GM12878 (cell line): ENCODE results near the gene MACF1. TPM values are rescaled to one million over a fixed set of nuclear protein-coding genes. Genes with fewer than 3 reads are reported as not detected.

Experiments used
- ATAC-seq: fragments of 200-7000 bp; cut with Tn5 transposase; 3 replicates; pipeline ENCODE4 v1.9.1; 2020; ENCODE audit warnings: mild to moderate bottlenecking, moderate library complexity
- BruUV-seq: library from RNA; stranded (reverse); fragments of 400-500 nt; replicated peaks from 2 replicates; lab custom pipeline; 2021; lab: Mats Ljungman, UMichigan
- CTCF ChIA-PET: fragments of 300-600 bp; sonication (Branson Sonifier 250); formaldehyde crosslinking; extraction: SDS; loops from one replicate; lab custom pipeline; 2021; ENCODE audit warnings: inconsistent platforms; lab: Yijun Ruan, JAX
- POLR2A ChIA-PET: fragments of 350-600 bp; formaldehyde crosslinking; extraction: SDS; loops from one replicate; lab custom pipeline; 2021; ENCODE audit warnings: inconsistent platforms; lab: Charles Lee
- RAD21 ChIA-PET: fragments of 300-600 bp; sonication (Branson Sonifier 250); formaldehyde crosslinking; loops from one replicate; lab custom pipeline; 2023; ENCODE audit warnings: antibody characterized with exemption; ENCODE audit not compliant: unreplicated experiment; lab: Charles Lee
- SMC1A ChIA-PET: fragments of 300-600 bp; sonication (Branson Sonifier 250); formaldehyde crosslinking; loops from one replicate; lab custom pipeline; 2023; ENCODE audit not compliant: unreplicated experiment, uncharacterized antibody; lab: Charles Lee
- DNase-seq: peaks from one replicate; pipeline ENCODE4 v3.0.0-alpha.2; 2011; ENCODE audit warnings: low read depth, low spot score
- FAIRE-seq: peaks from 3 replicates; lab custom pipeline; 2011; peaks lifted over from hg19 to GRCh38; lab: Jason Lieb, UNC
- H2AFZ ChIP-seq: 2 replicates; pipeline ENCODE4 v1.6.0; 2011; ENCODE audit warnings: low read depth, low read length, control low read depth; ENCODE audit not compliant: control insufficient read depth
- H3K27ac ChIP-seq: 2 replicates; pipeline ENCODE4 v1.5.1; 2011; ENCODE audit warnings: control low read depth; ENCODE audit not compliant: control insufficient read depth, insufficient read depth
- H3K27me3 ChIP-seq, 2 experiments: replicated peaks in 1 of 2; 2 replicates each; pipeline versions ENCODE4 v1.6.0 to v1.6.1; 2011; ENCODE audit warnings: low read length in 1 of 2; ENCODE audit not compliant: control insufficient read depth in 2 of 2, insufficient read depth in 2 of 2
- H3K36me3 ChIP-seq, 2 experiments: 2 replicates each; pipeline ENCODE4 v1.5.1; 2011; ENCODE audit warnings: low read length in 1 of 2; ENCODE audit not compliant: control insufficient read depth in 2 of 2, insufficient read depth in 2 of 2
- H3K4me1 ChIP-seq: 2 replicates; pipeline ENCODE4 v1.6.1; 2011; ENCODE audit warnings: mild to moderate bottlenecking, low read length, moderate library complexity, mixed read lengths; ENCODE audit not compliant: control insufficient read depth, insufficient read depth
- H3K4me2 ChIP-seq: 2 replicates; pipeline ENCODE4 v1.6.0; 2011; ENCODE audit warnings: control low read depth; ENCODE audit not compliant: control insufficient read depth, insufficient read depth
- H3K4me3 ChIP-seq: fragments of 200-600 bp; sonication (generic); 2 replicates; pipeline ENCODE4 v1.5.1; 2016
- H3K79me2 ChIP-seq: 2 replicates; pipeline ENCODE4 v1.6.0; 2011; ENCODE audit warnings: low read length; ENCODE audit not compliant: control insufficient read depth, insufficient read depth
- H3K9ac ChIP-seq: 2 replicates; pipeline ENCODE4 v1.8.0; 2011; ENCODE audit warnings: low read length, control low read depth, mixed read lengths; ENCODE audit not compliant: control insufficient read depth, insufficient read depth
- H3K9me3 ChIP-seq: replicated peaks from 3 replicates; pipeline ENCODE4 v1.5.1; 2011; ENCODE audit warnings: mild to moderate bottlenecking, low read length; ENCODE audit not compliant: control insufficient read depth, insufficient read depth
- H4K20me1 ChIP-seq: 2 replicates; pipeline ENCODE4 v1.6.0; 2011; ENCODE audit not compliant: control insufficient read depth, insufficient read depth
- ATF7 ChIP-seq: fragments of 450-650 bp; IDR thresholded peaks from 2 replicates; pipeline ENCODE4 v1.6.1; 2016; ENCODE audit warnings: low read depth, mild to moderate bottlenecking
- CBX3 ChIP-seq: fragments of 200-600 bp; sonication (generic); IDR thresholded peaks from 2 replicates; pipeline ENCODE4 v1.6.1; 2016; ENCODE audit warnings: low read depth, borderline replicate concordance
- FOXK2 ChIP-seq: fragments of 450-650 bp; IDR thresholded peaks from 2 replicates; pipeline ENCODE4 v1.6.1; 2017; ENCODE audit warnings: mild to moderate bottlenecking, moderate library complexity
- IKZF1 ChIP-seq: fragments of 450-650 bp; conservative IDR thresholded peaks from 2 replicates; pipeline ENCODE4 v1.6.1; 2017; ENCODE audit warnings: antibody characterized with exemption, mild to moderate bottlenecking
- IKZF2 ChIP-seq, 2 experiments: fragments of 450-650 bp; IDR thresholded peaks; 2 replicates each; pipeline ENCODE4 v1.6.1; 2017; ENCODE audit warnings: mild to moderate bottlenecking in 2 of 2, moderate library complexity in 2 of 2
- IRF4 ChIP-seq: IDR thresholded peaks from 2 replicates; pipeline ENCODE4 v1.6.1; 2011; ENCODE audit warnings: low read depth, low read length
- KAT2A ChIP-seq: conservative IDR thresholded peaks from 2 replicates; pipeline ENCODE4 v1.6.1; 2011; ENCODE audit warnings: low read depth, low read length; ENCODE audit not compliant: control insufficient read depth
- NRF1 ChIP-seq: conservative IDR thresholded peaks from 2 replicates; pipeline ENCODE4 v1.6.1; 2011; ENCODE audit warnings: mild to moderate bottlenecking, low read depth, low read length, improper control_type of control experiment
- RAD21 ChIP-seq: IDR thresholded peaks from 2 replicates; pipeline ENCODE4 v1.6.1; 2011; ENCODE audit warnings: mild to moderate bottlenecking, low read depth, low read length, moderate library complexity; ENCODE audit not compliant: insufficient read depth
- SIN3A ChIP-seq: IDR thresholded peaks from 2 replicates; pipeline ENCODE4 v1.6.1; 2012; ENCODE audit warnings: low read depth, low read length, improper control_type of control experiment
- SP1 ChIP-seq: IDR thresholded peaks from one replicate; pipeline ENCODE4 v1.6.1; 2011; ENCODE audit warnings: low read depth, low read length
- TARDBP ChIP-seq: IDR thresholded peaks from 2 replicates; pipeline ENCODE4 v1.6.1; 2016; ENCODE audit warnings: borderline replicate concordance
- TBL1XR1 ChIP-seq: IDR thresholded peaks from 2 replicates; pipeline ENCODE4 v1.6.1; 2012; ENCODE audit warnings: low read depth, low read length, improper control_type of control experiment
- ZBED1 ChIP-seq: IDR thresholded peaks from 2 replicates; pipeline ENCODE4 v1.6.1; 2016; ENCODE audit warnings: borderline replicate concordance
- WGBS: methylation state at CpG from one replicate; pipeline ENCODE4 v1.1.6; 2016; ENCODE audit warnings: low lambda C conversion rate; ENCODE audit not compliant: insufficient replicate concordance, insufficient coverage; ENCODE audit errors: missing lambda C conversion rate; 5-methylcytosine and 5-hydroxymethylcytosine counted together
- in situ Hi-C: fragments of 300-500 bp; cut with MboI; formaldehyde crosslinking; loops from 9 replicates; pipeline ENCODE4 v1.14.3; 2018; ENCODE audit warnings: mixed read lengths
- intact Hi-C: fragments of 100-400 bp; cut with micrococcal nuclease; formaldehyde crosslinking; loops from one replicate; pipeline ENCODE4 v1.14.2; 2022; ENCODE audit not compliant: unreplicated experiment
- polyA plus RNA-seq, 11 experiments: library from polyadenylated mRNA; depleted of rRNA in 4 of 11; unstranded in 6 of 11; stranded (reverse) in 5 of 11; fragments of >200 nt; fragmentation: Nextera tagmentation in 4 of 11; fragmentation: Illumina TruSeq in 1 of 11; extraction: Ambion mirVana in 4 of 11; extraction: Trizol in 1 of 11; gene quantifications; 1 replicate in 1 of 11; 2 replicates in 10 of 11; pipeline versions ENCODE4 v1.2.1 to v1.2.3, GENCODE V29; 2011 to 2016; ENCODE audit warnings: inconsistent platforms in 2 of 11, missing spikeins in 2 of 11, low read depth in 1 of 11
- total RNA-seq, 4 experiments: library from RNA; depleted of rRNA in 3 of 4; stranded (reverse); fragments of >200 nt in 3 of 4; fragmentation: Illumina TruSeq in 1 of 4; extraction: Trizol in 1 of 4; gene quantifications; 2 replicates each; pipeline versions ENCODE4 v1.2.1 to v1.2.3, GENCODE V29; 2013 to 2021
- TF ChIP-seq, protein P1 (sequence below): fragments of 450-650 bp; IDR thresholded peaks from 2 replicates; pipeline ENCODE4 v1.6.1; 2017; ENCODE audit warnings: mild to moderate bottlenecking, moderate library complexity
- TF ChIP-seq, protein P2 (sequence below): IDR thresholded peaks from 2 replicates; pipeline ENCODE4 v1.6.1; 2012; ENCODE audit warnings: low read length, inconsistent platforms
- TF ChIP-seq, protein P3 (sequence below): fragments of 450-650 bp; conservative IDR thresholded peaks from 2 replicates; pipeline ENCODE4 v1.6.1; 2017; ENCODE audit warnings: mild to moderate bottlenecking, moderate library complexity

The MACF1 gene
- total and polyA plus RNA-seq, 10 of the 15 experiments (the other 5 are each of a cell fraction or from before 2014, with no cell fraction given) = 15.5 to 201 (median 76.9) TPM

DNA sequence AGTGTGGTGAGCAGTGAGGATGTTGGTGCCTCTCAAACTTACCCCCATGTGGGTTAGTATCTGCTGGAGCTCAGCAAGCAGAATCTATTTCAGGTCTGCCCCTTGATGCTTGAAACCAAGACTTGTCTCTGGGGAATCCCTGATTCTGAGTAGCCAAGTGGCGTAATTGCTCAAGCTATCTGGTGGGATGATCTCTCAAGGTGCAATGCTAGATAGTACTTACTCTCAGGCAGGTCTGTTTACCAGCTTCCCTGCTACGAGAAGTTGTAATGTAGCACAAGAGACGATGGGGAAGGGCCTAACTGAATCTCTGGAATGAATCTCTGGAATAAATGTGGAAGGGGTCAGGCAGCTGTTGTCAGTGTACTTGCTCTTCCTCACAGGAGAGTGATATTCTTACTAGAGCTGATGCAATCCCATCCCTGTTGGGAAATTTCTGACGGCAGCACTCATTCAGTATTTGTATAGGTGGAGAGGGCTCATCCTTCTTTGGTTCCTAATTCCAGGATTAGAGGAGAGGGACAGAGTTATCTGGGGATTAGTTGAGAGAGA lies 65.4 kb downstream of the MACF1 start:
- SMC1A ChIA-PET = interaction anchor here (0.6 to 13.9 kb wide), 23 partner anchors 9 to 397 kb away, joined by 3 to 155 read pairs (median 5); no protein-coding TSS in a partner anchor
- Histone ChIP-seq H3K27me3 (no peaks in the 10 kb centered on the region), H3K9me3 (no peaks in the 10 kb centered on the region), H3K4me1 (peaks cover 56% of the 10 kb centered on the region), H2AFZ (no peak overlapping the region), H3K36me3 (peaks cover 2 to 11% of the 10 kb centered on the region in 2 experiments; a peak in 3 of 4 replicates), H3K4me2 (peak overlapping the region; percentile 89), H4K20me1 (no peaks in the 10 kb centered on the region), H3K27ac (peak overlapping the region; percentile 81), H3K4me3 (peak overlapping the region; percentile 57), H3K9ac (peak overlapping the region; percentile 49), H3K79me2 (peaks cover 87% of the 10 kb centered on the region)
- RAD21 ChIA-PET = interaction anchor here (0.8 to 10.8 kb wide), 10 partner anchors 8 to 269 kb away, joined by 3 to 117 read pairs (median 6); no protein-coding TSS in a partner anchor
- DNase-seq (peak; percentile 92), ATAC-seq (peak; percentile 83), FAIRE-seq (peak; percentile 95)
- in situ Hi-C loops = no loop called here
- CTCF ChIA-PET = interaction anchor here (0.7 to 25.0 kb wide), 16 partner anchors 9 to 269 kb away, joined by 3 to 918 read pairs (median 6); no protein-coding TSS in a partner anchor
- BruUV-seq = no TSS peak
- intact Hi-C loops = no loop called here
- whole genome bisulfite sequencing = 3% methylated on average over 4 of the region's 4 CpGs
- POLR2A ChIA-PET = interaction anchor here (0.5 to 2.6 kb wide), 9 partner anchors 8 to 180 kb away, joined by 3 to 14 read pairs (median 5); no protein-coding TSS in a partner anchor
- no peak for TF ChIP-seq NRF1
- no peak for TF ChIP-seq IRF4
- TF ChIP-seq, protein P1, sequence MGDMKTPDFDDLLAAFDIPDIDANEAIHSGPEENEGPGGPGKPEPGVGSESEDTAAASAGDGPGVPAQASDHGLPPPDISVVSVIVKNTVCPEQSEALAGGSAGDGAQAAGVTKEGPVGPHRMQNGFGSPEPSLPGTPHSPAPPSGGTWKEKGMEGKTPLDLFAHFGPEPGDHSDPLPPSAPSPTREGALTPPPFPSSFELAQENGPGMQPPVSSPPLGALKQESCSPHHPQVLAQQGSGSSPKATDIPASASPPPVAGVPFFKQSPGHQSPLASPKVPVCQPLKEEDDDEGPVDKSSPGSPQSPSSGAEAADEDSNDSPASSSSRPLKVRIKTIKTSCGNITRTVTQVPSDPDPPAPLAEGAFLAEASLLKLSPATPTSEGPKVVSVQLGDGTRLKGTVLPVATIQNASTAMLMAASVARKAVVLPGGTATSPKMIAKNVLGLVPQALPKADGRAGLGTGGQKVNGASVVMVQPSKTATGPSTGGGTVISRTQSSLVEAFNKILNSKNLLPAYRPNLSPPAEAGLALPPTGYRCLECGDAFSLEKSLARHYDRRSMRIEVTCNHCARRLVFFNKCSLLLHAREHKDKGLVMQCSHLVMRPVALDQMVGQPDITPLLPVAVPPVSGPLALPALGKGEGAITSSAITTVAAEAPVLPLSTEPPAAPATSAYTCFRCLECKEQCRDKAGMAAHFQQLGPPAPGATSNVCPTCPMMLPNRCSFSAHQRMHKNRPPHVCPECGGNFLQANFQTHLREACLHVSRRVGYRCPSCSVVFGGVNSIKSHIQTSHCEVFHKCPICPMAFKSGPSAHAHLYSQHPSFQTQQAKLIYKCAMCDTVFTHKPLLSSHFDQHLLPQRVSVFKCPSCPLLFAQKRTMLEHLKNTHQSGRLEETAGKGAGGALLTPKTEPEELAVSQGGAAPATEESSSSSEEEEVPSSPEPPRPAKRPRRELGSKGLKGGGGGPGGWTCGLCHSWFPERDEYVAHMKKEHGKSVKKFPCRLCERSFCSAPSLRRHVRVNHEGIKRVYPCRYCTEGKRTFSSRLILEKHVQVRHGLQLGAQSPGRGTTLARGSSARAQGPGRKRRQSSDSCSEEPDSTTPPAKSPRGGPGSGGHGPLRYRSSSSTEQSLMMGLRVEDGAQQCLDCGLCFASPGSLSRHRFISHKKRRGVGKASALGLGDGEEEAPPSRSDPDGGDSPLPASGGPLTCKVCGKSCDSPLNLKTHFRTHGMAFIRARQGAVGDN = 0 out of 2 replicates have a peak, but pooled peaks have one; percentile 27
- peak; percentile 31; the same call in 1 of the 2 replicates for TF ChIP-seq IKZF1
- 0 out of 2 replicates have a peak, but pooled peaks have one; percentile 58 for TF ChIP-seq ZBED1
- peak; percentile 34; the same call in 1 of the 2 replicates for TF ChIP-seq SIN3A
- 0 out of 2 replicates have a peak, but pooled peaks have one; percentile 61 for TF ChIP-seq TARDBP
- no peak for TF ChIP-seq CBX3
- no peak for TF ChIP-seq KAT2A
- TF ChIP-seq, protein P2, sequence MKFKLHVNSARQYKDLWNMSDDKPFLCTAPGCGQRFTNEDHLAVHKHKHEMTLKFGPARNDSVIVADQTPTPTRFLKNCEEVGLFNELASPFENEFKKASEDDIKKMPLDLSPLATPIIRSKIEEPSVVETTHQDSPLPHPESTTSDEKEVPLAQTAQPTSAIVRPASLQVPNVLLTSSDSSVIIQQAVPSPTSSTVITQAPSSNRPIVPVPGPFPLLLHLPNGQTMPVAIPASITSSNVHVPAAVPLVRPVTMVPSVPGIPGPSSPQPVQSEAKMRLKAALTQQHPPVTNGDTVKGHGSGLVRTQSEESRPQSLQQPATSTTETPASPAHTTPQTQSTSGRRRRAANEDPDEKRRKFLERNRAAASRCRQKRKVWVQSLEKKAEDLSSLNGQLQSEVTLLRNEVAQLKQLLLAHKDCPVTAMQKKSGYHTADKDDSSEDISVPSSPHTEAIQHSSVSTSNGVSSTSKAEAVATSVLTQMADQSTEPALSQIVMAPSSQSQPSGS = peak; percentile 79
- TF ChIP-seq, protein P3, sequence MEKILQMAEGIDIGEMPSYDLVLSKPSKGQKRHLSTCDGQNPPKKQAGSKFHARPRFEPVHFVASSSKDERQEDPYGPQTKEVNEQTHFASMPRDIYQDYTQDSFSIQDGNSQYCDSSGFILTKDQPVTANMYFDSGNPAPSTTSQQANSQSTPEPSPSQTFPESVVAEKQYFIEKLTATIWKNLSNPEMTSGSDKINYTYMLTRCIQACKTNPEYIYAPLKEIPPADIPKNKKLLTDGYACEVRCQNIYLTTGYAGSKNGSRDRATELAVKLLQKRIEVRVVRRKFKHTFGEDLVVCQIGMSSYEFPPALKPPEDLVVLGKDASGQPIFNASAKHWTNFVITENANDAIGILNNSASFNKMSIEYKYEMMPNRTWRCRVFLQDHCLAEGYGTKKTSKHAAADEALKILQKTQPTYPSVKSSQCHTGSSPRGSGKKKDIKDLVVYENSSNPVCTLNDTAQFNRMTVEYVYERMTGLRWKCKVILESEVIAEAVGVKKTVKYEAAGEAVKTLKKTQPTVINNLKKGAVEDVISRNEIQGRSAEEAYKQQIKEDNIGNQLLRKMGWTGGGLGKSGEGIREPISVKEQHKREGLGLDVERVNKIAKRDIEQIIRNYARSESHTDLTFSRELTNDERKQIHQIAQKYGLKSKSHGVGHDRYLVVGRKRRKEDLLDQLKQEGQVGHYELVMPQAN = no peak
- TF ChIP-seq IKZF2 (IDR thresholded peaks at IDR 0.05) = 0 out of 4 replicates have a peak, but pooled peaks of 1 of the 2 experiments have one; percentile 22
- no peak for TF ChIP-seq SP1
- TF ChIP-seq TBL1XR1 = 0 out of 2 replicates have a peak, but pooled peaks have one; percentile 42
- TF ChIP-seq RAD21 = 0 out of 2 replicates have a peak, but pooled peaks have one; percentile 20
- peak; percentile 76 for TF ChIP-seq ATF7
- no peak for TF ChIP-seq FOXK2
